ENCODE data around the gene UPK3A.

UPK3A gene

GRCh38 chr22:45309422-45310227 is 24.9 kb downstream of the UPK3A start, which contains the start of gene FAM118A:
Gene FAM118A (plus strand): TSS chr22:45309934. CDS start chr22:45322380, 12,446 bp downstream.
- peak; percentile 84 for DNase-seq (ENCODE audit: low spot score)
- peaks cover 7% of the 10 kb centered on the region for H3K4me1 ChIP-seq (ENCODE audit: insufficient read depth, poor library complexity, severe bottlenecking)
- H3K36me3 ChIP-seq (ENCODE audit: low read depth), result 0 out of 2 replicates have a peak, but pooled peaks cover 3% of the 10 kb centered on the region
- H3K27ac ChIP-seq (ENCODE audit: poor library complexity, severe bottlenecking), result peak within 1 kb of the TSS; percentile 48
- peak within 1 kb of the TSS; percentile 69 for H3K4me3 ChIP-seq (ENCODE audit: severe bottlenecking)
- ATAC-seq (ENCODE audit: low read depth), result peak; percentile 85
- no peaks in the 10 kb centered on the region for H3K9me3 ChIP-seq (ENCODE audit: severe bottlenecking)
- no peak for TF ChIP-seq CTCF (IDR thresholded peaks at IDR 0.05; ENCODE audit: poor library complexity, severe bottlenecking)
- H3K27me3 ChIP-seq (ENCODE audit: insufficient read depth, poor library complexity, severe bottlenecking), result no peaks in the 10 kb centered on the region

- Histone ChIP-seq H3K4me1 (ENCODE audit: insufficient read depth, poor library complexity, severe bottlenecking) (peaks cover 7% of the 10 kb centered on the region), H3K4me3 (ENCODE audit: severe bottlenecking) (peak overlapping the region; percentile 69), H3K36me3 (ENCODE audit: low read depth) (0 out of 2 replicates have a peak, but pooled peaks cover 3% of the 10 kb centered on the region), H3K27me3 (ENCODE audit: insufficient read depth, poor library complexity, severe bottlenecking) (no peaks in the 10 kb centered on the region), H3K27ac (ENCODE audit: poor library complexity, severe bottlenecking) (peak overlapping the region; percentile 48), H3K9me3 (ENCODE audit: severe bottlenecking) (no peaks in the 10 kb centered on the region)
- DNase-seq (ENCODE audit: low spot score) (no peak), ATAC-seq (ENCODE audit: low read depth) (no peak)
- TF ChIP-seq CTCF (IDR thresholded peaks at IDR 0.05; ENCODE audit: poor library complexity, severe bottlenecking), result no peak
These were observed 25.7 kb downstream of the UPK3A start for GRCh38 chr22:45310331-45310976.

- Histone ChIP-seq H3K36me3 (ENCODE audit: low read depth) (0 out of 2 replicates have a peak, but pooled peaks cover 3% of the 10 kb centered on the region), H3K27me3 (ENCODE audit: insufficient read depth, poor library complexity, severe bottlenecking) (no peaks in the 10 kb centered on the region), H3K27ac (ENCODE audit: poor library complexity, severe bottlenecking) (peak overlapping the region; percentile 48), H3K4me3 (ENCODE audit: severe bottlenecking) (peak overlapping the region; percentile 69), H3K4me1 (ENCODE audit: insufficient read depth, poor library complexity, severe bottlenecking) (peaks cover 7% of the 10 kb centered on the region), H3K9me3 (ENCODE audit: severe bottlenecking) (no peaks in the 10 kb centered on the region)
- no peak for DNase-seq (ENCODE audit: low spot score)
- no peak for ATAC-seq (ENCODE audit: low read depth)
- no peak for TF ChIP-seq CTCF (IDR thresholded peaks at IDR 0.05; ENCODE audit: poor library complexity, severe bottlenecking)
These were observed 26.3 kb downstream of the UPK3A start for GRCh38 chr22:45310977-45311531.

- H3K9me3 ChIP-seq (ENCODE audit: severe bottlenecking), result no peaks in the 10 kb centered on the region
- 0 out of 2 replicates have a peak, but pooled peaks cover 3% of the 10 kb centered on the region for H3K36me3 ChIP-seq (ENCODE audit: low read depth)
- TF ChIP-seq CTCF (IDR thresholded peaks at IDR 0.05; ENCODE audit: poor library complexity, severe bottlenecking), result no peak
- no peak for ATAC-seq (ENCODE audit: low read depth)
- H3K27me3 ChIP-seq (ENCODE audit: insufficient read depth, poor library complexity, severe bottlenecking), result no peaks in the 10 kb centered on the region
- peaks cover 9% of the 10 kb centered on the region for H3K4me1 ChIP-seq (ENCODE audit: insufficient read depth, poor library complexity, severe bottlenecking)
- H3K27ac ChIP-seq (ENCODE audit: poor library complexity, severe bottlenecking), result no peak overlapping the region
- no peak for DNase-seq (ENCODE audit: low spot score)
- no peak overlapping the region for H3K4me3 ChIP-seq (ENCODE audit: severe bottlenecking)
These were observed 27.7 kb downstream of the UPK3A start for GRCh38 chr22:45312415-45312814.

All from RWPE2 (cell line).